ENCODE measurements around the gene FBXO5.

Gene FBXO5

DNA sequence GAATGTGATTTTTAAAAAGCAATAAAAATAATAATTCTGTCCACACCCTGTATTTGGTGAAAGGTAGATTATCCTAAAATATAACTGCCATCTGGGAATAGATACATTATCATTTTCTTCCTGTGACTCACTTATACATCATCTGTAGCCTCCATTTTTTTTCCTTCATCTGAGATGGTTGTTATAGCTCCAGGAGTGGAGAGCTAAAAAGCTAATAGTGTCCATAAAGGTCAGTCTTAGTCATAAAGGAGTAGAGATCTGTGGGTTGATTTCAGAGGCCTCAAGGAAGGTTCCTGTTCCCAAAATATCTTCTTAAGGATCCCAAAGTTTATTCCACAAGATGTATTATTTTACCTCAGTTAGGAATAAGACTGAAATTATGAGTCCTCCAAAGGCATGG, 41.1 kb downstream of the FBXO5 start:
- Histone ChIP-seq H3K9ac (no peak overlapping the region), H3K4me1 (no peaks in the 10 kb centered on the region), H3K36me3 (no peaks in the 10 kb centered on the region), H3K27me3 (no peaks in the 10 kb centered on the region), H3K4me3 (no peak overlapping the region), H3K27ac (no peak overlapping the region), H4K20me1 (no peaks in the 10 kb centered on the region), H3K9me3 (no peaks in the 10 kb centered on the region), H3K4me2 (no peak overlapping the region)
- TF ChIP-seq Cebpa-rat (IDR thresholded peaks at IDR 0.05): no peak

DNA sequence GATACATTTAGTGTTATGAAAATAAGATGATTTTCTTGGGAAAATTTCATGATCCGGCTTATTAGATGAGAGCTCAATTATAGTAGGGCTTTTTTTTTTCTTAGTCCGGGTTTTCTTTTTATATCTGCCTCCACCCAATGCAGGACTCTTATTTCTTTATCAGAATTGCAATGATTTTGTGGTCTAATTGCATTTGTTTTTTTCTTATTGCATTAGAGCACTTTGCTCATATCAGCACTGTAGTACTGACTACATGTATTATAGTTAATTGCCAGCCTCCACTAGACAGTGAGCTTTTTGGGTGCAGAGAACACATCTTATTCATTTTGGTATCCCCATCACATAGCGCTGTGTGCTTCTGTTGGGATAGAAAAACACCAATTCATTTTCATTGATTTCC, 50.0 kb downstream of the FBXO5 start:
- TF ChIP-seq Cebpa-rat (IDR thresholded peaks at IDR 0.05): no peak
- no peak overlapping the region for H3K4me2 ChIP-seq

DNA sequence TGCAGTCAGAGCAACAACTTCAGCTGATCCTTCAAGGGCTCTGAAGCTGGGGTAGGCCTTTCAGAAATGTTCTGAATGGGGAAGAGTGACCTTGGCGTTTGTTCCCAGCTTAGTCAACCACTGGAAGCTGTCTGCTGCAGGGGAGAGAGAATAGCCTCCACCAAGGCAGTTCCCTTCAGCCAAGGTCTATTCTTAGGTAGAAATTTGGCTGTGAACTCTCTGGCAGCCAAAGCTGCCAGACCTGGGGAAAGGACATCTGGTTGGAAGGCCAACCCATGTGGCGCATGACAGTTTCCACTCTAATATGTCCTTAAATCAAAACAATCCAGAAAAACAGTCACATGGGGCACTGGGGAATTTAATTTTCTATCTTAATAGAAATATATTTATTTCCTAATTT, 60.1 kb downstream of the FBXO5 start:
- H3K4me1 ChIP-seq: no peaks in the 10 kb centered on the region
- H3K9ac ChIP-seq: no peak overlapping the region
- H3K27me3 ChIP-seq: no peaks in the 10 kb centered on the region
- H3K4me2 ChIP-seq: no peak overlapping the region
- no peaks in the 10 kb centered on the region for H4K20me1 ChIP-seq
- H3K36me3 ChIP-seq: no peaks in the 10 kb centered on the region
- no peak overlapping the region for H3K27ac ChIP-seq
- H3K4me3 ChIP-seq: no peak overlapping the region
- H3K9me3 ChIP-seq: no peaks in the 10 kb centered on the region
- no peak for TF ChIP-seq Cebpa-rat (IDR thresholded peaks at IDR 0.05)

More for the DNA sequence above, 50.0 kb downstream of the FBXO5 start:
- no peak overlapping the region for H3K4me3 ChIP-seq
- H3K9me3 ChIP-seq: no peaks in the 10 kb centered on the region
- H3K9ac ChIP-seq: no peak overlapping the region
- no peaks in the 10 kb centered on the region for H3K4me1 ChIP-seq
- no peaks in the 10 kb centered on the region for H3K36me3 ChIP-seq
- H4K20me1 ChIP-seq: no peaks in the 10 kb centered on the region
- no peak overlapping the region for H3K27ac ChIP-seq
- no peaks in the 10 kb centered on the region for H3K27me3 ChIP-seq
